HL-60/S4 (cell line): ENCODE results near the gene RFC1.
"Not testable (repeated sequence)": the region's sequence is repeated elsewhere in the genome, so short reads cannot be mapped to it uniquely, and the experiment has no call there.

ENCODE experiments used
- in situ Hi-C: fragments of 300-500 bp; cut with MboI; formaldehyde crosslinking; loops from 2 replicates; pipeline ENCODE4 v1.14.3; 2022; ENCODE audit warnings: low sequenced_read_pairs

RFC1 gene

GRCh38 chr4:39357002-39357401 is 9.2 kb downstream of the RFC1 start:
- in situ Hi-C loops = no loop called here

GRCh38 chr4:39354254-39354552 is 12.0 kb downstream of the RFC1 start:
- in situ Hi-C loops = no loop called here

- in situ Hi-C loops = no loop called here
Measured at GRCh38 chr4:39353478-39354253, 12.5 kb downstream of the RFC1 start.

DNA sequence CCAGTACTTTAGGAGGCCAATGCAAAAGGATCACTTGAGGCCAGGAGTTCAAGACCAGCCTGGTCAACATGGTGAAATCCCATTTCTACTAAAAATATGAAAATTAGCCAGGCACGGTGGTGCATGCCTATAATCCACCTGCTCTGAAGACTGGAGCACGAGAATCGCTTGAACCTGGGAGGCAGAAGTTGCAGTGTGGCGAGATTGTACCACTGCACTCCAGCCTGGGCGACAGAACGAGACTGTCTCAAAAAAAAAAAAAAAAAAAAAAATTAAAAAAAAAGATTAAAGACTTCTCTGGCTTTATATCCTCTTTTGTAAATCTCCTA is 13.0 kb downstream of the RFC1 start:
- in situ Hi-C loops = not testable (repeated sequence)

DNA sequence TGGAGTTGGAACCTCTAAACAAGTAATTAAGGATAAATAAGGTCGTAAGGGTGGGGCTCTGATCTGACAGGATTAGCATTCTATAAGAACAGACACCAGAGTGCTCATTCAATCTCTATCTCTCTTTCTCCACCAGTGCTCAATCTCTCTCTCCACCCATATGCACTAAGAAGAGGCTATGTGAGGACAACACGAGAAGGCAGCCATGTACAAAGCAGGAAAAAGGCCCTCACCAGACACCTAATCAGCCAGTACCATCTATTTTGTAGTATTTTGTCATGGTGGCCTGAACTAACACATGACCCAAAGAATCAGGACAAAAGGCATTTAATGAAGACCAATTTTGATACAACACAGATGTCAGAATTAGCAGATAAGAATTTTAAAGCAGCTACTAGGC is 16.8 kb downstream of the RFC1 start:
- in situ Hi-C loops = no loop called here

- in situ Hi-C loops = no loop called here
Measured at GRCh38 chr4:39348371-39349315, 17.5 kb downstream of the RFC1 start.

DNA sequence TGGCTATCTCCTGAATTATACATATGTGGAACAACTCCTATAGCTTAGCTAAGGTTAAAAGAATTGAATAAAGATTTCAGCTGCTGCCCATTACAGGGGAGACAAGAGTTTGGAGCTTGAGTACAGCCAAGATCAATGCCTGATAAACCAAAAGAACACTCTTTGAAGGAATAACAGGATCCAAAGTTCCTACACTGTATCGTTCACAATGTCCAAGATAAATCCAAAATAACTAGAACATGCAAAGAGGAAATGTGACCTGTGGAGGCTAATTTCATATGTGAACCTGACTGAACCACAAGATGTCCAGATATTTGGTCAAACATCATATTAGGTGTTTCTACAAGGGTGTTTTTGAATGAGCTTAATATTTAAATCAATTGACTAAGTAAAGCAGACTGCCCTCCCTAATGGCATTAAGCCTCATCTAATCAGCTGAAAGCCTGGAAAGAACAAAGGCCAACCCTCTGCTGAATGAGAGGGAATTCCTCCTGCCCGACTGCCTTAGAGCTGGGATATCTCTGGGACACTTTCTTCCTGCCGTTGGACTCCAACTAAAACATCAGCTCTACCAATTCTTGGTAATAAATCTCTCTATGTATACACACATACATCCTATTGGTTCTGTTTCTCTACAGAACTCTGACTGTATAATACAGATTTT is 19.2 kb downstream of the RFC1 start:
- in situ Hi-C loops = no loop called here

DNA sequence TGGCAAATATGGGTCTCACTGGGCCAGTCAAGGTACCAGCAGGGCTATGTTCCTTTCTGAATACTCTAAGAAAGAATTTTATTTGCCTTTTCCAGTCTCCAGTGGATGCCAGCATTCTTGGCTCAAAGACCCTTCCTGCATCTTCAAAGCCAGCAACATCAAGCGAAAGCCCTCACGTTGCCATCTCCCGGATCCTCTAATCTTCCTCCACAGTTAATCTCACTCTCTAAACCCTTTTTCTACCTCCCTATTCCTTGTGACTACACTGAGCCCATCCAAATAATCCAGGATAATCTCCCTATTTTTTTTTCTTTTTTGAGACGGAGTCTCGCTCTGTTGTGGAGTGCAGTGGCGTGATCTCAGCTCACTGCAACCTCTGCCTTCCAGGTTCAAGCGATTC is 23.4 kb downstream of the RFC1 start:
- in situ Hi-C loops = no loop called here

DNA sequence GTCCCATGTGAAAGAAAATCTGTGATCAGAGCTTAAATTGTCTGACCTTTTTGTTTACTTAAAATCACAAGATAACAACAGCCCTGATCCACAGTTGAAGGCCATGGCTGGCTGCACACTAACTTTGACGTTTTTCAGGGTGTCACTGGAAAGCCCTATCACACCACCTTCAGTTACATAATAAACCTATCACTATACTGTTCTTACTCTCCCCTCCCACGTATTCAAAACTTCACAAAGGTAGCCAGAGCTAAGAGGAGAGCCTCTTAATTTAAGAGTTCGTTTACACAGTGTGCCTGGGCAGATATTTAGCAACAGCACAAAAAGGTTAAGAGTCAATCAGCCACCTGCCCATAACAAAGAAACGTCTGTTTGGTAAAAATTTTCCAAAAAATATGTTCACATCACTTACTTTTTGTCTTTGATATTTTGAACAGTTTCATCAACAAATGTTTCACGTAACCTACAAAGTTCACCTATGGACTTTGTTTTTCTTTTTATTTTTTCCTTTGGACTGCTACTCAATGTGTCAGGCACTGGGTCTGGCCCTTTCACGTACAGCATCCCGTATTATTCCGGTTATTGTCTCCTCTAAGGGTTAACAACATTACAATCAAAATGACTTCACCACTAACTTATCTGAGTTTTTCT is 25.0 kb downstream of the RFC1 start:
- in situ Hi-C loops = no loop called here

GRCh38 chr4:39339968-39340367 is 26.2 kb downstream of the RFC1 start:
- in situ Hi-C loops = no loop called here

DNA sequence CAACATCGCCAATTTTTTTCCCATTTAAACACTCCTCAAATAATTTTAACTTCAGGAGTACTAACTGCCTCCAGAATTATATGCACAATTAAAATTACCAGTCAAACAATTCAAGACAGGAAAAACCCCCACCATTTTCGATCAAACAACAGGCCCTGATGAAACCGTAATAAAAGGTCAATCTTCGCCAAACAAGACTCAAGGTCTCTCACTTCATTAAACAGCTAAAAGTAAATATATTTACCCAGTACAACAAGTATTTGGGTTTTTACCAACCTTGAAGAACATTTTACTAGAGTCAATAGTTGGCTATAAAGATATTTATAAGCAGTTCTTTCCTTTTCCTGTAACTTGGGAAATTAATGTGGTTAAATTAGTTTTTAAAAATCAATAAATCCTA is 28.3 kb downstream of the RFC1 start:
- in situ Hi-C loops = no loop called here

DNA sequence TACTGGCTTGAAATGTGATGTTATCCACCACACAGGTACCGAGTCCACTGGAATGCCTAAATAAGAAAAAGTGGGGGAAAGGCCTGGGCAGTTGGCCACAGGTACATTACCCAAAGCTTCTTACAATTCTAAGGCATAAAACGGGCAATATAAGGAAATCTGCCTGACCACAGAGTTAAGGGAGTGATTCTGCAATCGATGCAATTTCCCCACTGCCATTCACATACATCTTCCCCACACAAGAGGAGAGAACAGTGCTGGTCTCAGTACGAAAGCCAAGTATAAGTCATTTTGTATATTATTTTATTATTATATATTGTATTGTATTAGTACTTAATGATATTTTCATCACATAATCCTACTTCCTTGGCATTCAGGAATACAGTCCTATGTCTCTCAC is 30.6 kb downstream of the RFC1 start:
- in situ Hi-C loops = no loop called here

GRCh38 chr4:39331191-39331590 is 35.0 kb downstream of the RFC1 start:
- in situ Hi-C loops = no loop called here

DNA sequence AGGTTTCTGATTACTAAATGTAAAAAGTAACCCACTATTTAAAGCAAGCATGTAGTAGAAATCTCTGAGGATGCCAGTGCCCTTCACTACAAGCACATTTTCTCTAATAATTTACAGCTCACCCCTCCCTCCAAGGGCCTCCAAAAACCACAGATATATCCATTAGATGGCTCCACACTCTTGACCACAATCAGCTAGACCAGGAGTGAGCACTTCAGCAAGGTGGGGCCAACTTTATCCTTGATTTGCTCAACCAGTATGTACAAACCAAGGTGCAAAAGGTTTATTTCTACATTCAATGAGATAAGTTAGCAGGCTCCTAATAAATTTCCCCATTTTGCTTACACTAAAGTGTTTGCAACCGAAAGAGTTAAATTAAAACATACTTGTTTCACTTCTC is 35.8 kb downstream of the RFC1 start:
- in situ Hi-C loops = no loop called here

DNA sequence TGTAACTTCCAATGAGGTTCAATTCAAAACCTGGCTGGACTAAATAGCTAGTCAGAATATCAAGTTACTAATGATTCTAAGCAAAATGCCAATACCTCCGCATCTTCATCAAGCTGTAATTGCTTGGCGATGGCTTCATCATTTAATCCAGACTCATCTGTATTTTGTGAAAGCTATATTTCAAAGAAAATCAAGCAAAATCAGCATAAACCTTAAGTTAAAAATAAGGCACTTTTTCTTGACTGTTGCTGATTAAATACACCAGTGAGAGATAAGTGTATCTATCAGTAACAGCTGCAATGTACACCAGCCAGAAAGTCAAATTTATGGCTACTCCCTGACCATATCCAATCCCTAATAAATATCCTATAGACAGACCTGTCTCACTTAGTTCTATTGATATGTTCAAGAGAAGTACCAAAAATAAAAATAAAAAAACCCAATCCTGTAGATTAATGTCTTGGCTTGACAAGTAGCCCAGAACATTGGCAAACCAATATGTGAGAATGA is 39.6 kb downstream of the RFC1 start:
- in situ Hi-C loops = no loop called here

- in situ Hi-C loops = no loop called here
Measured at GRCh38 chr4:39324897-39325613, 41.1 kb downstream of the RFC1 start.

DNA sequence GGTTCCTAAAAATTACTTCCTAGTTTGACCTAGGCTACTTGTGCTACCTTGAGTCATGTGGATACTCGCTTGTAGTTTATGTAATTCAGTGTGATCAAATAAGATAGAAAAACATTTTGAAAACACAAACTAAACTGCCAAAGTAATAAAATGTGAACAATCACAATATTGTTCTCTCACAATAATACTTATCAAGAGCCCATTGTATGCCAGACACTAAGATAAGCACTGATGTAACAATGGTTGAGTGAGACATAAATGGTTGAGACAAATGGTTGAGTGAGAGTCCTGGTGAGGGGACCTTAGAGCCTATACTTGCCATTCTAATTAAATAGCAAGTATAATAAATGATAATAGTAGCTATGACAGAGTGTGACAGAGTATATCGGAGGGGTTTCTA is 41.7 kb downstream of the RFC1 start:
- in situ Hi-C loops = no loop called here

DNA sequence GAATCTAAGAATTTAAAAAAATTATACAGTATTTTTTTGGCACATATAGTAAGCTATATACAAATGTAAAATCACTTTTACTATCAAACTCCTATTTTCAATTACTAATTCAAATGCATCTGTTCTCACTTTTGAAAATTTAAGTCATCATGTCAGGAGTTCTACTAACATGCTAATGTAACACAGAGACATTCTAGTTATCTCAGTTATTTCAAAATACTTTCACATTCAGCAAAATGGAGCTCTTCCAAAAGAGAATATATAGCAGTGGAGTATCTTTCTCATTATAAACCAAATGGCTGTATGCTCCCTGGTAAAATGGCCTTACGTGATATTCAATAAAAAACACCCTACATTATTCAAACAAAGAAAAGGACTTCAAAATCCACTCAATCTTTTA is 42.3 kb downstream of the RFC1 start:
- in situ Hi-C loops = no loop called here

GRCh38 chr4:39320381-39321115 is 45.6 kb downstream of the RFC1 start:
- in situ Hi-C loops = no loop called here

DNA sequence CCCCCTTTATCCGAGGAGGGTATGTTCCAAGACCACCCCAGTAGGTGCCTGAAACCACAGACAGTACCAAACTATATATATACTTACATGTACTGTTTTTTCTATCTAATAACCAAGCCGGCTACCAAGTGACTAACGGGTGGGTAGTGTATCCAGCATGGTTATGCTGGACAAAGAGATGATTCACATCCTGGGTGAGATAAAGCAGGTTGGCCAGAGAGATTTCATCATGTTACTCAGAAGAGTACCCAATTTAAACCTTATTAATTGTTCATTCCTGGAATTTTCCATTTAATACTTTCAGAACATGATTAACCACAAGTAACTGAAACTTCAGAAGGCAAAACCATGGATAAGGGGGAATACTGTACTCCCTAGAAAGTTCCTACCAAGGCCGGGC is 46.5 kb downstream of the RFC1 start:
- in situ Hi-C loops = no loop called here
